AG09319 (cell line): ENCODE measurements around the gene USP34.

Experiments used
- DNase-seq: peaks from one replicate; pipeline ENCODE4 v3.0.0-alpha.2; 2010; ENCODE audit warnings: low read depth; ENCODE audit errors: extremely low read depth
- CTCF ChIP-seq: IDR thresholded peaks from 2 replicates; pipeline ENCODE4 v1.5.1; 2011; ENCODE audit warnings: low read depth, mild to moderate bottlenecking, inconsistent platforms, low read length, moderate library complexity

USP34 gene

GRCh38 chr2:61334466-61334865 is 136.4 kb downstream of the USP34 start:
- DNase-seq = no peak
- no peak for TF ChIP-seq CTCF

GRCh38 chr2:61328707-61329251 is 142.1 kb downstream of the USP34 start:
- no peak for TF ChIP-seq CTCF
- DNase-seq = no peak

- no peak for TF ChIP-seq CTCF
- DNase-seq = no peak
Measured at GRCh38 chr2:61327173-61327572, 143.7 kb downstream of the USP34 start.

GRCh38 chr2:61326423-61326822 is 144.5 kb downstream of the USP34 start:
- no peak for DNase-seq
- no peak for TF ChIP-seq CTCF

- no peak for TF ChIP-seq CTCF
- no peak for DNase-seq
Measured at GRCh38 chr2:61320181-61320580, 150.7 kb downstream of the USP34 start.

GRCh38 chr2:61318553-61318952 is 152.3 kb downstream of the USP34 start:
- TF ChIP-seq CTCF = no peak
- no peak for DNase-seq

- no peak for TF ChIP-seq CTCF
- DNase-seq = no peak
Measured at GRCh38 chr2:61295981-61296380, 174.9 kb downstream of the USP34 start.
